HepG2 (cell line): ENCODE results near the gene ZNF749. TPM values are rescaled to one million over a fixed set of nuclear protein-coding genes. Genes with fewer than 3 reads are reported as not detected.

ENCODE experiments used
- AGO2 ChIP-seq: fragments of 200-400 bp; formaldehyde crosslinking; optimal IDR thresholded peaks from 2 replicates; pipeline ENCODE3; 2017; ENCODE audit warnings: mild to moderate bottlenecking, low read depth, low read length, moderate library complexity
- CREB1 ChIP-seq, 2 experiments: fragments of 450-650 bp in 1 of 2; IDR thresholded peaks; 2 replicates each; pipeline ENCODE4 v1.6.1; 2016 to 2017; ENCODE audit warnings: control low read depth in 1 of 2, mild to moderate bottlenecking in 1 of 2, missing compliant biosample characterization in 1 of 2, missing genetic modification characterization in 1 of 2
- ELF1 ChIP-seq: sonication (generic); formaldehyde crosslinking; IDR thresholded peaks from 2 replicates; pipeline ENCODE4 v1.4.0; 2020; ENCODE audit warnings: missing genetic modification reagents
- FIP1L1 ChIP-seq: fragments of 200-400 bp; formaldehyde crosslinking; IDR thresholded peaks from 2 replicates; pipeline ENCODE4 v1.6.1; 2018; ENCODE audit warnings: low read depth, mild to moderate bottlenecking, low read length, moderate library complexity, borderline replicate concordance; ENCODE audit not compliant: insufficient read depth
- FOXC1 ChIP-seq: sonication (generic); formaldehyde crosslinking; IDR thresholded peaks from 2 replicates; pipeline ENCODE4 v1.8.0; 2022; ENCODE audit warnings: mild to moderate bottlenecking, missing genetic modification reagents, borderline replicate concordance
- HOXA5 ChIP-seq: sonication (generic); formaldehyde crosslinking; IDR thresholded peaks from 2 replicates; pipeline ENCODE4 v1.4.0; 2020; ENCODE audit warnings: missing genetic modification reagents
- KDM4B ChIP-seq: sonication (generic); formaldehyde crosslinking; IDR thresholded peaks from 2 replicates; pipeline ENCODE4 v1.4.0; 2020; ENCODE audit warnings: missing genetic modification reagents
- POGZ ChIP-seq: sonication (generic); formaldehyde crosslinking; IDR thresholded peaks from 2 replicates; pipeline ENCODE4 v1.4.0; 2020; ENCODE audit warnings: mild to moderate bottlenecking, missing genetic modification reagents
- RBM39 ChIP-seq: fragments of 200-400 bp; formaldehyde crosslinking; IDR thresholded peaks from one replicate; pipeline ENCODE4 v1.6.1; 2018; ENCODE audit warnings: antibody characterized with exemption, mild to moderate bottlenecking, low read depth, low read length; ENCODE audit not compliant: poor library complexity, severe bottlenecking
- SMAD3 ChIP-seq: sonication (generic); formaldehyde crosslinking; IDR thresholded peaks from 2 replicates; pipeline ENCODE4 v1.4.0; 2020; ENCODE audit warnings: missing genetic modification reagents
- SOX6 ChIP-seq, 2 experiments: fragments of 450-650 bp in 1 of 2; sonication (generic) in 1 of 2; formaldehyde crosslinking in 1 of 2; IDR thresholded peaks; 2 replicates each; pipeline versions ENCODE4 v1.4.0 to v1.6.1; 2017 to 2020; ENCODE audit warnings: antibody characterized with exemption in 1 of 2, mild to moderate bottlenecking in 1 of 2, missing genetic modification reagents in 1 of 2
- TAF1 ChIP-seq: sonication (generic); formaldehyde crosslinking; IDR thresholded peaks from 2 replicates; pipeline ENCODE4 v1.4.0; 2020; ENCODE audit warnings: missing genetic modification reagents
- ZFP90 ChIP-seq: sonication (generic); formaldehyde crosslinking; IDR thresholded peaks from 2 replicates; pipeline ENCODE4 v1.8.0; 2022; ENCODE audit warnings: missing genetic modification reagents, mild to moderate bottlenecking, inconsistent platforms, borderline replicate concordance
- ZNF260 ChIP-seq: sonication (generic); formaldehyde crosslinking; IDR thresholded peaks from 2 replicates; pipeline ENCODE4 v1.4.0; 2020; ENCODE audit warnings: missing genetic modification reagents, low read depth, mild to moderate bottlenecking, borderline replicate concordance
- ZNF777 ChIP-seq: sonication (generic); formaldehyde crosslinking; IDR thresholded peaks from 2 replicates; pipeline ENCODE4 v1.4.0; 2020; ENCODE audit warnings: missing genetic modification reagents
- polyA plus RNA-seq, 8 experiments: library from polyadenylated mRNA; depleted of rRNA in 3 of 8; stranded (reverse) in 7 of 8; unstranded in 1 of 8; fragments of >200 nt; fragmentation: Illumina TruSeq in 4 of 8; extraction: Trizol in 4 of 8; gene quantifications; 2 replicates each; pipeline versions ENCODE4 v1.2.1 to v1.2.3, GENCODE V29; 2011 to 2016; ENCODE audit warnings: low read depth in 4 of 8, missing spikeins in 1 of 8, mixed read lengths in 1 of 8; ENCODE audit not compliant: insufficient read depth in 1 of 8
- total RNA-seq, 5 experiments: library from RNA; depleted of rRNA; stranded (reverse); fragments of >200 nt; fragmentation: Illumina TruSeq; extraction: Trizol; gene quantifications; 2 replicates each; pipeline ENCODE4 v1.2.3, GENCODE V29; 2016; ENCODE audit warnings: low read depth in 1 of 5
- TF ChIP-seq, protein P1 (sequence below): sonication (generic); formaldehyde crosslinking; IDR thresholded peaks from 2 replicates; pipeline ENCODE4 v1.5.0; 2020; ENCODE audit warnings: mild to moderate bottlenecking, missing genetic modification reagents, borderline replicate concordance
- TF ChIP-seq, protein P2 (sequence below): sonication (generic); formaldehyde crosslinking; IDR thresholded peaks from 2 replicates; pipeline ENCODE4 v1.5.0; 2020; ENCODE audit warnings: mild to moderate bottlenecking, missing genetic modification reagents
- TF ChIP-seq, protein P3 (sequence below): sonication (generic); formaldehyde crosslinking; IDR thresholded peaks from 2 replicates; pipeline ENCODE4 v1.4.0; 2020; ENCODE audit warnings: missing genetic modification reagents
- TF ChIP-seq, protein P4 (sequence below): sonication (generic); formaldehyde crosslinking; IDR thresholded peaks from 2 replicates; pipeline ENCODE4 v1.5.1; 2020; ENCODE audit warnings: missing genetic modification reagents, mild to moderate bottlenecking, borderline replicate concordance

Gene ZNF749
- total and polyA plus RNA-seq, 2 of the 13 experiments (the other 11 are each of a cell fraction or from before 2014, with no cell fraction given), result 18.9 to 21.0 TPM

DNA sequence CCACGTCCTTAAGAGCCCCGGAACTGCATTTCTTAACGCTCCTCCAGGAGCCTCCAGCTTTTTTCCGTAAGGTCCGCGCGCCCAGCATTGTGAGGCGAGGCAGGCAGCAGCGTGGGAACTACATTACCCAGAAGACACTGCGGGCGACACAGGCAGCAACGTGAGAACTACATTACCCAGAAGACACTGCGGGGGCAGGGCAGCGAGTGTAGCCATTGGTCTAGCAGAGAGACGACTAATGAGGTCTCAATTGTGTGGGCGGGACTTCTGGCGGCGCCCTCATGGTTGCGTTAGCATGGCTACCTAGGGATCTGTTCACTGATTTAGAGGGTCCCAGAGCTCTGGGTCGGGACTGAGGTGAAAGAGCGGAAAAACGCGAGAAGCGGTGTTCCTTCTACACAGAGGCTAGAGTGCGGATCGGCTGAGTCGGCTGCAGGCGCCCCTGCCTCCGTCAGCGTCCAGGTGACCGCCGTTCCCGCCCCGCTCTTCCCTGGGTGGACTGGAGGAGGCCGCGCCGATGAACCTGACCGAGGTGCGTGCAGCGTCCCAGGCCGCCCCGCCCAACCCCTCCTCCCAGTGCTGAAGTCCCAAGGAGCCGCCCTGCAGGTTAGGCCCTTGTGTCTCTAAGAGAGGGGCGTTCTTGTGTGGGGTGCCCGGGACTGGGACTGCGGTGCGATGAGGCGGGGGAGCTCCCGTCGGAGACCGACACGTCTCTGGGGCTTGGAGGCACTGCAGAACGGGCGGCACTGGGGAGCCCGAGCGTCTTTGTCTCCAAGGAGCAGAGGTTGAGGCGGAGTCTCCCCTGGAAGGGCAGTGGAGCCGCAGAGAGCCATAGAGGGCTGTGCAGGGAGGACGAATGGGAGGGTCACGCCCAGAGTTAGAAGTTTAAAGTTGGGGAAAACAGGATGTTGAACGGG, at the start of gene ZNF749 (continued):
- TF ChIP-seq, protein P1, sequence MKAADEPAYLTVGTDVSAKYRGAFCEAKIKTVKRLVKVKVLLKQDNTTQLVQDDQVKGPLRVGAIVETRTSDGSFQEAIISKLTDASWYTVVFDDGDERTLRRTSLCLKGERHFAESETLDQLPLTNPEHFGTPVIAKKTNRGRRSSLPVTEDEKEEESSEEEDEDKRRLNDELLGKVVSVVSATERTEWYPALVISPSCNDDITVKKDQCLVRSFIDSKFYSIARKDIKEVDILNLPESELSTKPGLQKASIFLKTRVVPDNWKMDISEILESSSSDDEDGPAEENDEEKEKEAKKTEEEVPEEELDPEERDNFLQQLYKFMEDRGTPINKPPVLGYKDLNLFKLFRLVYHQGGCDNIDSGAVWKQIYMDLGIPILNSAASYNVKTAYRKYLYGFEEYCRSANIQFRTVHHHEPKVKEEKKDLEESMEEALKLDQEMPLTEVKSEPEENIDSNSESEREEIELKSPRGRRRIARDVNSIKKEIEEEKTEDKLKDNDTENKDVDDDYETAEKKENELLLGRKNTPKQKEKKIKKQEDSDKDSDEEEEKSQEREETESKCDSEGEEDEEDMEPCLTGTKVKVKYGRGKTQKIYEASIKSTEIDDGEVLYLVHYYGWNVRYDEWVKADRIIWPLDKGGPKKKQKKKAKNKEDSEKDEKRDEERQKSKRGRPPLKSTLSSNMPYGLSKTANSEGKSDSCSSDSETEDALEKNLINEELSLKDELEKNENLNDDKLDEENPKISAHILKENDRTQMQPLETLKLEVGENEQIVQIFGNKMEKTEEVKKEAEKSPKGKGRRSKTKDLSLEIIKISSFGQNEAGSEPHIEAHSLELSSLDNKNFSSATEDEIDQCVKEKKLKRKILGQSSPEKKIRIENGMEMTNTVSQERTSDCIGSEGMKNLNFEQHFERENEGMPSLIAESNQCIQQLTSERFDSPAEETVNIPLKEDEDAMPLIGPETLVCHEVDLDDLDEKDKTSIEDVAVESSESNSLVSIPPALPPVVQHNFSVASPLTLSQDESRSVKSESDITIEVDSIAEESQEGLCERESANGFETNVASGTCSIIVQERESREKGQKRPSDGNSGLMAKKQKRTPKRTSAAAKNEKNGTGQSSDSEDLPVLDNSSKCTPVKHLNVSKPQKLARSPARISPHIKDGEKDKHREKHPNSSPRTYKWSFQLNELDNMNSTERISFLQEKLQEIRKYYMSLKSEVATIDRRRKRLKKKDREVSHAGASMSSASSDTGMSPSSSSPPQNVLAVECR (CRISPR knock-in tag), result peak; percentile 86; the same call in 1 of the 2 replicates
- TF ChIP-seq FOXC1 (CRISPR knock-in tag), result peak; percentile 47; the same call in 1 of the 2 replicates
- TF ChIP-seq TAF1, result peak; percentile 78
- TF ChIP-seq, protein P2, sequence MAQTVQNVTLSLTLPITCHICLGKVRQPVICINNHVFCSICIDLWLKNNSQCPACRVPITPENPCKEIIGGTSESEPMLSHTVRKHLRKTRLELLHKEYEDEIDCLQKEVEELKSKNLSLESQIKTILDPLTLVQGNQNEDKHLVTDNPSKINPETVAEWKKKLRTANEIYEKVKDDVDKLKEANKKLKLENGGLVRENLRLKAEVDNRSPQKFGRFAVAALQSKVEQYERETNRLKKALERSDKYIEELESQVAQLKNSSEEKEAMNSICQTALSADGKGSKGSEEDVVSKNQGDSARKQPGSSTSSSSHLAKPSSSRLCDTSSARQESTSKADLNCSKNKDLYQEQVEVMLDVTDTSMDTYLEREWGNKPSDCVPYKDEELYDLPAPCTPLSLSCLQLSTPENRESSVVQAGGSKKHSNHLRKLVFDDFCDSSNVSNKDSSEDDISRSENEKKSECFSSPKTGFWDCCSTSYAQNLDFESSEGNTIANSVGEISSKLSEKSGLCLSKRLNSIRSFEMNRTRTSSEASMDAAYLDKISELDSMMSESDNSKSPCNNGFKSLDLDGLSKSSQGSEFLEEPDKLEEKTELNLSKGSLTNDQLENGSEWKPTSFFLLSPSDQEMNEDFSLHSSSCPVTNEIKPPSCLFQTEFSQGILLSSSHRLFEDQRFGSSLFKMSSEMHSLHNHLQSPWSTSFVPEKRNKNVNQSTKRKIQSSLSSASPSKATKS (CRISPR knock-in tag), result no peak
- TF ChIP-seq ZNF260 (CRISPR knock-in tag), result no peak
- peak; percentile 82 for TF ChIP-seq CREB1 (IDR thresholded peaks at IDR 0.05)
- TF ChIP-seq CREB1 (CRISPR knock-in tag; IDR thresholded peaks at IDR 0.05), result peak; percentile 97
- TF ChIP-seq AGO2, result peak; percentile 60
- 0 out of 2 replicates have a peak, but pooled peaks have one; percentile 21 for TF ChIP-seq ZFP90 (CRISPR knock-in tag)
- peak; percentile 36; the same call in 1 of the 2 replicates for TF ChIP-seq ZNF777 (CRISPR knock-in tag)
- TF ChIP-seq RBM39, result peak; percentile 24
- TF ChIP-seq ELF1, result peak; percentile 76; the same call in 1 of the 2 replicates
- TF ChIP-seq, protein P3, sequence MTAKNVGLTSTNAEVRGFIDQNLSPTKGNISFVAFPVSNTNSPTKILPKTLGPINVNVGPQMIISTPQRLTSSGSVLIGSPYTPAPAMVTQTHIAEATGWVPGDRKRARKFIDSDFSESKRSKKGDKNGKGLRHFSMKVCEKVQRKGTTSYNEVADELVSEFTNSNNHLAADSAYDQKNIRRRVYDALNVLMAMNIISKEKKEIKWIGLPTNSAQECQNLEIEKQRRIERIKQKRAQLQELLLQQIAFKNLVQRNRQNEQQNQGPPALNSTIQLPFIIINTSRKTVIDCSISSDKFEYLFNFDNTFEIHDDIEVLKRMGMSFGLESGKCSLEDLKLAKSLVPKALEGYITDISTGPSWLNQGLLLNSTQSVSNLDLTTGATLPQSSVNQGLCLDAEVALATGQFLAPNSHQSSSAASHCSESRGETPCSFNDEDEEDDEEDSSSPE, result peak; percentile 70
- peak; percentile 41; the same call in 1 of the 2 replicates for TF ChIP-seq POGZ
- peak; percentile 77 for TF ChIP-seq SMAD3
- peak; percentile 48; the same call in 1 of the 2 replicates for TF ChIP-seq KDM4B (CRISPR knock-in tag)
- TF ChIP-seq FIP1L1, result no peak
- no peak for TF ChIP-seq SOX6 (IDR thresholded peaks at IDR 0.05)
- TF ChIP-seq SOX6 (CRISPR knock-in tag; IDR thresholded peaks at IDR 0.05), result peak; percentile 68
- TF ChIP-seq HOXA5 (CRISPR knock-in tag), result peak; percentile 23; the same call in 1 of the 2 replicates
- TF ChIP-seq, protein P4, sequence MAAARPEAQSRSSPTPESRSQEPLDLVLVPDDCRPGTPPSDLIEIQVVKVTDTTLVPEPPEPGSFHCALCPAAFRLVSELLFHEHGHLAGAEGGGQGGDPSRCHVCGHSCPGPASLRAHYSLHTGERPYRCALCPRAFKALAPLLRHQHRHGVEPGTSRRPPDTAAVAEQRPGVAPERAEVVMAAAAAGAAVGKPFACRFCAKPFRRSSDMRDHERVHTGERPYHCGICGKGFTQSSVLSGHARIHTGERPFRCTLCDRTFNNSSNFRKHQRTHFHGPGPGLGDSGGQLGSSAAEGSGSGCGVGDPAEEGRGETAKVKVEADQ (CRISPR knock-in tag), result no peak
